K562 treated with DMSO at 1 percent for 12 hours (cell line): ENCODE data around the gene FAM219B. TPM values are rescaled to one million over a fixed set of nuclear protein-coding genes. Genes with fewer than 3 reads are reported as not detected.

ENCODE experiments used
- total RNA-seq: library from RNA; unstranded; fragments of 300-600 nt; gene quantifications from 2 replicates; pipeline ENCODE4 v1.2.3, GENCODE V29; 2022; ENCODE audit not compliant: insufficient read depth

FAM219B gene, protein sequence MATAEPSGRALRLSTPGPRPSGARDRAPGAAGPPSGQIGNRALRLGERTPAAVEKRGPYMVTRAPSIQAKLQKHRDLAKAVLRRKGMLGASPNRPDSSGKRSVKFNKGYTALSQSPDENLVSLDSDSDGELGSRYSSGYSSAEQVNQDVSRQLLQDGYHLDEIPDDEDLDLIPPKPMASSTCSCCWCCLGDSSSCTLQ
- 8.9 and 36.7 TPM in 2 replicates for total RNA-seq

DNA sequence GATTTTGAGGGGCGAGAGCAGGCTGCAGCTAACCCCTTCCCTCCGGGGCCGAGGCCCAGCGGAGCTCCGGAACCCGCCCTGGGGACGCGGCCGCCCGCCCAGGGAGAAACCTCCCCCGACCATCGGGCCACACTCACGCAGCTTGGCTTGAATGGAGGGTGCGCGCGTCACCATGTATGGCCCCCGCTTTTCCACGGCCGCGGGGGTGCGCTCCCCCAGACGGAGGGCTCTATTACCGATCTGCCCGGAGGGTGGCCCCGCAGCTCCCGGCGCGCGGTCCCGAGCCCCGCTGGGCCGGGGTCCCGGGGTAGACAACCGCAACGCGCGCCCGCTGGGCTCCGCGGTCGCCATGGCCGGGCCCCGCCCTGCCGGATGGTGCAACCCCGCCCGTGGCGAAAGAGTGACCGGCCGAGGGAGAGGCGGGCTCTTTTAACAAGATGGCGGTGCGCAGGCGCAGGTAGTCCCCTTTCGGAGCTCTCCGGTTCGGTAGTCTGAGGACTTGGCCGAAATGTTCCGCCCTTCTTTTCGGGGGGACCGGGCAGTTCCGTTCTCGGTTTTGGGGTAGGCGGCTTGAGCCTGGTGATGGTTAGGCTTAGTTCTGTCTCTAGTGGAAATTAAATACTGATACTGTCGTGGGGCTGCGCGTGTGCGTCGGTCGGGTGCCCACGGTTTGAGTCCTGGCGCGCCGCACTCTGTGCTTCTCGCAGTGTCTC, at the start of gene FAM219B:
FAM219B (minus strand) TSS at position 402 of the 713 bp plus-strand sequence; CDS start at position 351, 51 bp downstream.

DNA sequence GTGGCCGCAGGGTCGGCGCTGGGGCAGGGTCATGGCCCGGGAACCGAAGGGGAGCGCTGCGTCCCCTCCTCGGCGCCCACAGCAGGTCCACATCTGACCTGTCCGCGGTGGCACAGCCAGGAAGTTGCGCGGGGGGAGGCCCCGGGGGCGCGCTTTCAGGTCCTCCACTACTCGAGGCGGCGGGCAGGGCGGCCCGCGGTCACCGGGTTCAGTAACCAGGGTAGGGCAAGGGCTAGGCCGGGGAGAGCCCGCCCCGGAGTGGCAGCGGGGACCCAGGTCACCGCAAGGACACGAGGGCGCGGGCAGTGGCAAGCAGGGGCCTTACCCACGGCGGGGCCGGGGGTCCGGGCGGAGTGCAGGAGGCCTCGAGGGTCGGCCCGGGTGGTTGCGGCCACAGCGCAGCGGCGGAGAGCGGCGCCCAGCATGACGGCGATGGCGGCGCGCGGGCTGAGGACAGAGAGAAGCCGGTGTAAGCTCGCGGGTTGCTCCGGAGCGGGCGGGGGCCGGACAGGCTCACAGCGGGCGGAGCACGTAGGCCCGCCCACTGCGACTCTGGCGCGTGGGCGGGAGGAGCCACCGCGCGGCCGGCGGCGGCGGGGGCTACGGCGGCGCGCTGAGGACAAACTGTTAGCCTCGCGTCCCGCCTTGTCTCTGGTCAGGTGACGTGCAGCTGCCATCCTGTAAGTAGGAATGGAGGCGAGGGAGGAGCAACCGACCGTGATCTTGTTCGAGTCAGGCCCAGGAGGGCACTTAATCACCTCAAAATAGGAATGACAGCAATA, 31.1 kb upstream of the FAM219B start, which contains the start of gene COX5A:
COX5A (minus strand) TSS at position 484 of the 782 bp plus-strand sequence; CDS start at position 425, 59 bp downstream.

DNA sequence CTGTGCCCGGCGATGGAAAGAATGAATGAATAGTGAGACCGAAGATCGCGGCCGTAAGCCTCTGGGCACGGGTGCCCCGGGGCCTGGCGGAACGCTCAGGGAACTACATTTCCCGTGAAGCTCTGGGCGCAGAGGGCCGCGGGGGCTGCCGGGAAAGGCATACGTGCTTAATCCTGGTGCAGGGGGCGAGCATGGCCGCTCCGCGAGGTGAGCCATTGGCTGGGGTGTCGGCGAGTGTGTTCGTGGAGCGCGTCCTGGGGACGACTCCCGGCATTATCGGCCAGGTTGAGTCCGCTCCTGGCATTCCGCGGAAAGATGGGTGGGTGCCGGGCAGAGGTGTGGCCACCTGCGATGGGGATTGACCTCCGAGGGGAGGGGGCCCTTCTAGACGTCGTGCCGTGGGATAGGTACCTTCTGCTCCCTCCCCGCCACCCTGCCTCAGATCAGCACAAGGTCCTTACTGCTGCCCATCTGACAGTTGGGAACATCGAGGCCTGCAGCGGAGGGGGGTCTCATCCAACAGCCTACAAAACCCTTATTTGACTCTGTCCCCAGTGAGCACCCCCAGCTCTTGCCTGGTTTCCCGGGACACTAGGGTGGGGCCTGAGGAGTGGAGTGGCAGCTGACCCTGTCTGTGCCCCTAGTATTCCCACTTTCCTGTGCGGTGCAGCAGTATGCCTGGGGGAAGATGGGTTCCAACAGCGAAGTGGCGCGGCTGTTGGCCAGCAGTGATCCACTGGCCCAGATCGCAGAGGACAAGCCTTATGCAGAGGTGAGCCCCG, 16.6 kb downstream of the FAM219B start, which contains the start of gene MPI:
MPI (plus strand) TSS at position 160 of the 782 bp plus-strand sequence; CDS start at position 192, 32 bp downstream.

DNA sequence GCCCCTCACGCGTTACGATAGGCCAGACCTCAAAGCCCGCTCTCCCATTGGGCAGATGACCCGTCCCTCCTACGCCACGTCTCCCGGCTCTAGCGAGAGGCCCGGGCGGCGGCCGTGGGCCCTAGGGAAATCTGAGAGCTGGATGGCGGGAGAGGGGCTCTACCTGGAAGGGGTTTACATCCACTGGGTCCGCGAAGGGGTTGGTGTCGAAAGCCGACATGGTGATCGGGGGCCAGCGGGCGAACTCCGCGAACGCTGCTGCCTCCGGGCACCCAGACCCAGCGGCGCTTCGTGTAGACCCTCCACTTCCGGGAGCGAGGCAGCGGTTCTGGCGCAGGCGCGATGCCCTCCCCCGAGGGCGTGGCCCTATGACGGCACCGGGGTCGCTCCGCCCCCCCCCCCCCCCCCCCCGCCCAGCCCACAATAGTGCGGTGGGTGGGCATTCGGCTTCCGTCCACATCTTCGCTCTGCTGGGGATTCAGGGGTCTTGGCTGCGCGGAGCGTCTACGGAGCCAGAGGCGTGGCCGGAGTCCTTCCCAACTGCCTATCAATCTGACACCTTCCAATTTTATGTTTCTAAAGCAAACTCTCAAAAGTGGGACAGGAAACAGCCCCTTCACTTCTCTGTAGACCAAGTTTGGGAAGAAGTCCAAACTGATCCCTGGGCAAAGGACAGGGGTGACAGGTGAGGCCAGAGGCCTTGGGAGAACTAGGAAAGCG, 33.5 kb downstream of the FAM219B start, which contains the start of gene SCAMP2:
SCAMP2 (minus strand) TSS at position 330 of the 720 bp plus-strand sequence; CDS start at position 220, 110 bp downstream.

Other genes with a start within 250 kb of the FAM219B start
- 30.0 and 49.7 TPM in 2 replicates for gene EDC3, start 210.8 kb downstream of the FAM219B start, total RNA-seq
- gene CYP1A1, start 181.3 kb downstream of the FAM219B start, total RNA-seq = not detected in 2 replicates
- not detected in 2 replicates for gene CYP1A2, start 158.0 kb downstream of the FAM219B start, total RNA-seq
- gene CSK, start 124.8 kb downstream of the FAM219B start, total RNA-seq = 51.2 and 67.2 TPM in 2 replicates
- gene LMAN1L, start 94.0 kb downstream of the FAM219B start, total RNA-seq = not detected in 2 replicates
- not detected in 2 replicates for gene CPLX3, start 80.2 kb downstream of the FAM219B start, total RNA-seq
- 31.8 and 49.5 TPM in 2 replicates for gene ULK3, start 63.7 kb downstream of the FAM219B start, total RNA-seq
- 48.7 and 76.7 TPM in 2 replicates for gene SCAMP2, start 33.5 kb downstream of the FAM219B start, total RNA-seq
- 13.0 and 24.7 TPM in 2 replicates for gene MPI, start 16.8 kb downstream of the FAM219B start, total RNA-seq
- 399 and 494 TPM in 2 replicates for gene COX5A, start 31.2 kb upstream of the FAM219B start, total RNA-seq
- 25.0 and 28.0 TPM in 2 replicates for gene RPP25, start 49.9 kb upstream of the FAM219B start, total RNA-seq
- gene SCAMP5, start 88.7 kb upstream of the FAM219B start, total RNA-seq = 0.38 TPM in 1 of 2 replicates, not detected in the other
- 13.2 and 17.0 TPM in 2 replicates for gene PPCDC, start 116.7 kb upstream of the FAM219B start, total RNA-seq